ENCODE data around the gene VPS16.

The VPS16 gene

DNA sequence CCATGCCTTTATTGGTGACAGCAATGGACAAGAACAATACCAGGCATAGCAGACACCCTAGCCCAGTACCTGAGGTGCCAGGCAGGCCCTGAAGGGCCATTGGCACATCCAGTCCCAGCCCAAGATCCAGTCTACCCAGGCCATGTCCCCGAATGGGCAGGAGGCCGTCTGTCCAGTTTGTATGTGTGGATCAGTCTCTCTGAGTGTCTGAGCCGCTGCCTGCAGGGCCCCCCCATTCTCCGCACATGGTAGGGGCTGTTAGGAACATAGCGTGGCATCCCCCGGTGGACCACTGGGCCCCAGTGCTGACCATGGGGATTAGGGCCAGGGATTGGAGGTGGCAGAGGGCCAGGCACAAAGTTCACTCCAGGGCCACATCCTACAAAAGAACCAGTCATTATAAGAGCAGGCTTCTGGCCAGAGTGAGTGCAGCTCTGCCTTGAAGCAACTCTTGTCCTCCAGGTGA is 5.2 kb upstream of the VPS16 start:
- Histone ChIP-seq H3K9me3 (ENCODE audit: insufficient read depth, low read length) (no peaks in the 10 kb centered on the region), H3K4me3 (ENCODE audit: insufficient read depth, low read length, poor library complexity, severe bottlenecking) (no peak overlapping the region), H3K9ac (ENCODE audit: low read length) (no peak overlapping the region), H3F3A (ENCODE audit: insufficient read depth) (no peaks in the 10 kb centered on the region), H3K36me3 (ENCODE audit: low read length) (no peaks in the 10 kb centered on the region), H2AFZ (ENCODE audit: low read depth, low read length, severe bottlenecking) (no peak overlapping the region), H3K4me2 (ENCODE audit: low read depth, low read length, poor library complexity, severe bottlenecking) (no peak overlapping the region), H3K27ac (ENCODE audit: low read depth, low read length) (no peak overlapping the region), H4K20me1 (ENCODE audit: low read depth, low read length) (no peaks in the 10 kb centered on the region), H3K79me2 (ENCODE audit: insufficient read depth, low read length) (no peaks in the 10 kb centered on the region), H3K27me3 (ENCODE audit: low read length) (no peaks in the 10 kb centered on the region), H3K9me2 (replicated peaks; ENCODE audit: insufficient read depth, low read length) (no peaks in the 10 kb centered on the region)
- TF ChIP-seq EZH2phosphoT487 (conservative IDR thresholded peaks at IDR 0.05; ENCODE audit: low read length): no peak
- TF ChIP-seq, protein P1, sequence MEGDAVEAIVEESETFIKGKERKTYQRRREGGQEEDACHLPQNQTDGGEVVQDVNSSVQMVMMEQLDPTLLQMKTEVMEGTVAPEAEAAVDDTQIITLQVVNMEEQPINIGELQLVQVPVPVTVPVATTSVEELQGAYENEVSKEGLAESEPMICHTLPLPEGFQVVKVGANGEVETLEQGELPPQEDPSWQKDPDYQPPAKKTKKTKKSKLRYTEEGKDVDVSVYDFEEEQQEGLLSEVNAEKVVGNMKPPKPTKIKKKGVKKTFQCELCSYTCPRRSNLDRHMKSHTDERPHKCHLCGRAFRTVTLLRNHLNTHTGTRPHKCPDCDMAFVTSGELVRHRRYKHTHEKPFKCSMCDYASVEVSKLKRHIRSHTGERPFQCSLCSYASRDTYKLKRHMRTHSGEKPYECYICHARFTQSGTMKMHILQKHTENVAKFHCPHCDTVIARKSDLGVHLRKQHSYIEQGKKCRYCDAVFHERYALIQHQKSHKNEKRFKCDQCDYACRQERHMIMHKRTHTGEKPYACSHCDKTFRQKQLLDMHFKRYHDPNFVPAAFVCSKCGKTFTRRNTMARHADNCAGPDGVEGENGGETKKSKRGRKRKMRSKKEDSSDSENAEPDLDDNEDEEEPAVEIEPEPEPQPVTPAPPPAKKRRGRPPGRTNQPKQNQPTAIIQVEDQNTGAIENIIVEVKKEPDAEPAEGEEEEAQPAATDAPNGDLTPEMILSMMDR (IDR thresholded peaks at IDR 0.05; ENCODE audit: insufficient read depth, low read length, poor library complexity, severe bottlenecking): no peak

DNA sequence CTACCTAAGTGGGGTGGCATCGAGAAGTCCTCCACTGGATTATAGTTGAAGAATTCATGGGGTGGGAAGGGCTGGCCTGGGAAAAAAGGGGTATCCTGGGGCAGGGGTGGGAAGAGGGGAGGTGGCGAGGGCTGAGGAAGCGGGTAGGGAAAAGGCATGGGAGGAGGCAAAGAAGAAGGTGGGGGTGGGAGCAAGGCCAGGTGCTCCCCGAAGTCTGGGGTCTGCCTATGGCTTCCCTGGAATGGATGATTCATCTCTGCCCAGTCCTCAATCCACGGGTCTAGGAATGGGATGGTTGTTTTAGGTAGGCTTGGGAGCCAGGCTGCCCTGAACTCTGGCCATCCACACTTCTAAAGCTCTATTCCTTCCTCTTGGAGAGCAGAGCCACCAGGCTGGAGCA is 4.5 kb upstream of the VPS16 start:
- H3K9me3 ChIP-seq (ENCODE audit: insufficient read depth, low read length): no peaks in the 10 kb centered on the region
- no peak overlapping the region for H3K4me2 ChIP-seq (ENCODE audit: low read depth, low read length, poor library complexity, severe bottlenecking)
- H3K27ac ChIP-seq (ENCODE audit: low read depth, low read length): no peak overlapping the region
- no peaks in the 10 kb centered on the region for H4K20me1 ChIP-seq (ENCODE audit: low read depth, low read length)
- no peak overlapping the region for H3K9ac ChIP-seq (ENCODE audit: low read length)
- H3K27me3 ChIP-seq (ENCODE audit: low read length): no peaks in the 10 kb centered on the region
- no peaks in the 10 kb centered on the region for H3K79me2 ChIP-seq (ENCODE audit: insufficient read depth, low read length)
- H3F3A ChIP-seq (ENCODE audit: insufficient read depth): no peaks in the 10 kb centered on the region
- H3K4me3 ChIP-seq (ENCODE audit: insufficient read depth, low read length, poor library complexity, severe bottlenecking): no peak overlapping the region
- no peak for TF ChIP-seq EZH2phosphoT487 (conservative IDR thresholded peaks at IDR 0.05; ENCODE audit: low read length)
- TF ChIP-seq, protein P1 (IDR thresholded peaks at IDR 0.05; ENCODE audit: insufficient read depth, low read length, poor library complexity, severe bottlenecking): no peak
- H2AFZ ChIP-seq (ENCODE audit: low read depth, low read length, severe bottlenecking): no peak overlapping the region
- H3K36me3 ChIP-seq (ENCODE audit: low read length): no peaks in the 10 kb centered on the region
- no peaks in the 10 kb centered on the region for H3K9me2 ChIP-seq (replicated peaks; ENCODE audit: insufficient read depth, low read length)

DNA sequence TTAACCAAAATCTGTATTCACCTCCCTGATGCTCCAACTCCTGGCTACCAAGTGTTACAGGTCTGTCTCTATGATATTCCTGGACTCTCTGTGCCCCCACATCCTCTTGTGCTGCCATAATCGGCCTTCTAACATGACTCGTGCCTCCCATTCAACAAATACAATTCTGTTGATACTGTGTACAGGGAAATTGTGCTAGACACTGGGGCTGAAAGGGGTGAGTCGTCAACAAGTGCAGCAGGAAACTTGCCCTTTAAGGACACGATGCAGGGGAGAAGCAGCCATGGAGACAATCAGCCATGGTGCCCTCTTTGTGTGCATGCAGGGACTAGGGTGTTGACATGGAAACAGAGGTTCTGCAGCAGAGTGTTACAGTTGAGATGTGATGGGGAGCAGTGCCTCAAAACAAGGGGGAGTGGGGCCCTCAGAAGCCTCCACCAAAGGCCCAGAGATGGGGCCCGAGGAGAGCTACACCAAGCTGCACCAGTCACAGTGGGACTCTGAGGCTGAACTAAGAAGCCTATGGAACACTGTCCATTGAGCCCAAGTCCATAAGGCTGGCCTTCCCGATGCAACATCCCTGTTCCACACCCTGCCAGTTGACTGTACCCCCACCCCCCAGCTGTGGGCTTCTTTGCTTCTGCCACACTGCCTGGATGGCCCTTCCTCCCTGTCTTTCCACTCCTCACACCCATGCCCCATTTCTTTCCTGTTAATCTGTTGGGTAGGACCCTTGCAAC is 3.2 kb upstream of the VPS16 start:
- no peak overlapping the region for H3K27ac ChIP-seq (ENCODE audit: low read depth, low read length)
- H3K9me2 ChIP-seq (replicated peaks; ENCODE audit: insufficient read depth, low read length): no peaks in the 10 kb centered on the region
- no peak overlapping the region for H3K4me2 ChIP-seq (ENCODE audit: low read depth, low read length, poor library complexity, severe bottlenecking)
- H2AFZ ChIP-seq (ENCODE audit: low read depth, low read length, severe bottlenecking): no peak overlapping the region
- no peaks in the 10 kb centered on the region for H3K27me3 ChIP-seq (ENCODE audit: low read length)
- no peak overlapping the region for H3K4me3 ChIP-seq (ENCODE audit: insufficient read depth, low read length, poor library complexity, severe bottlenecking)
- H3K79me2 ChIP-seq (ENCODE audit: insufficient read depth, low read length): peaks cover 4% of the 10 kb centered on the region; the same call in 1 of the 2 replicates
- H3K9ac ChIP-seq (ENCODE audit: low read length): no peak overlapping the region
- no peak for TF ChIP-seq EZH2phosphoT487 (conservative IDR thresholded peaks at IDR 0.05; ENCODE audit: low read length)
- TF ChIP-seq, protein P1 (IDR thresholded peaks at IDR 0.05; ENCODE audit: insufficient read depth, low read length, poor library complexity, severe bottlenecking): no peak
- no peaks in the 10 kb centered on the region for H3F3A ChIP-seq (ENCODE audit: insufficient read depth)
- no peaks in the 10 kb centered on the region for H3K9me3 ChIP-seq (ENCODE audit: insufficient read depth, low read length)
- H3K36me3 ChIP-seq (ENCODE audit: low read length): no peaks in the 10 kb centered on the region
- H4K20me1 ChIP-seq (ENCODE audit: low read depth, low read length): no peaks in the 10 kb centered on the region

Data from SU-DHL-6 (cell line).